Calu3 (cell line): ENCODE results near the gene SIRPD. TPM values are rescaled to one million over a fixed set of nuclear protein-coding genes. Genes with fewer than 3 reads are reported as not detected.

ENCODE experiments used
- Bru-seq: library from RNA; stranded (reverse); fragments of 400-500 nt; gene quantifications from one replicate; lab custom pipeline; 2021; lab: Mats Ljungman, UMichigan
- BruChase-seq, 2 experiments: library from RNA; stranded (reverse); fragments of 400-500 nt; gene quantifications; one replicate each; lab custom pipeline; 2021; lab: Mats Ljungman, UMichigan
- BruUV-seq: library from RNA; stranded (reverse); fragments of 400-500 nt; replicated peaks from 2 replicates; lab custom pipeline; 2021; lab: Mats Ljungman, UMichigan
- CTCF ChIA-PET: fragments of 300-600 bp; sonication (Branson Sonifier 250); formaldehyde crosslinking; loops from one replicate; lab custom pipeline; 2022; ENCODE audit warnings: antibody characterized with exemption; lab: Charles Lee
- DNase-seq: peaks from one replicate; pipeline ENCODE4 v3.0.0; 2022
- H3K27ac Mint-ChIP-seq: one replicate; pipeline ENCODE4 v1.8.0; 2022; ENCODE audit warnings: mixed read lengths; ENCODE audit not compliant: unreplicated experiment
- H3K27me3 Mint-ChIP-seq: one replicate; pipeline ENCODE4 v1.8.0; 2022; ENCODE audit warnings: mixed read lengths; ENCODE audit not compliant: unreplicated experiment
- H3K36me3 Mint-ChIP-seq: one replicate; pipeline ENCODE4 v1.8.0; 2022; ENCODE audit warnings: mild to moderate bottlenecking, moderate library complexity, mixed read lengths; ENCODE audit not compliant: insufficient read depth, unreplicated experiment
- H3K4me1 Mint-ChIP-seq: one replicate; pipeline ENCODE4 v1.8.0; 2022; ENCODE audit warnings: mild to moderate bottlenecking, low read depth, mixed read lengths; ENCODE audit not compliant: unreplicated experiment
- H3K4me3 Mint-ChIP-seq: one replicate; pipeline ENCODE4 v1.8.0; 2022; ENCODE audit warnings: mild to moderate bottlenecking, low read depth, moderate library complexity, mixed read lengths; ENCODE audit not compliant: unreplicated experiment
- H3K9me3 Mint-ChIP-seq: one replicate; pipeline ENCODE4 v1.8.0; 2022; ENCODE audit warnings: low read depth, mixed read lengths; ENCODE audit not compliant: unreplicated experiment
- intact Hi-C: fragments of 100-400 bp; cut with micrococcal nuclease; formaldehyde crosslinking; loops from one replicate; pipeline ENCODE4 v1.10.0; 2022; ENCODE audit not compliant: unreplicated experiment
- long read RNA-seq: library from polyadenylated mRNA; stranded (forward); transcript quantifications from one replicate; pipeline ENCODE4 v2.0.0, GENCODE V29; 2022
- total RNA-seq: library from RNA; stranded (reverse); gene quantifications from 2 replicates; pipeline ENCODE4 v1.2.3, GENCODE V29; 2022
- TF ChIP-seq, protein P1 (sequence below): fragments of 200-600 bp; IDR thresholded peaks from one replicate; pipeline ENCODE4 v1.8.0; 2022; ENCODE audit warnings: antibody characterized with exemption; ENCODE audit not compliant: unreplicated experiment

The SIRPD gene
- total RNA-seq = not detected in 2 replicates
- not detected for Bru-seq, nascent RNA
- BruChase-seq, experiment 1, labeled RNA remaining after a 6-hour chase = not detected
- BruChase-seq, experiment 2, labeled RNA remaining after a 2-hour chase = not detected
- long read RNA-seq = 0 reads

DNA sequence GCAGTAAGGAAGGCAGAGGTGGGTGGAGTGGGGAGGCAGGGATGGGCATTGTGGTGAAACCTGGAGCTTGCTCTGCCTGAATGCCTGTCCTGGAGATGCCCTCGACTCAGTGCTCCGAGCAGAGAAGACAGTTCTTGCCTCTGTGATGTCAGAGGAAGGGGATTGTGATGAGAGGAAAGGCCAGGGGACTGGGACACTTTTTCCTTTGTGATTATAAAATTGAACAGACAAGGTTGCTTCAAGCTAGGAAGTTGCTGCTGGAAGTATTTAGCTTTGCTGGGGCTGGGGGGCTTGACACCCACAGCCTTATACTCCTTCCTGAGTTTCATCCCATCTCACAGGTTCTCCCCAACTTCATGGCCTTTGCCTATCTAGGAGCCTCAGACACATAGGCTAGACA lies at the start of gene SIRPD:
SIRPD (minus strand) TSS at position 101 of the 400 bp plus-strand sequence; CDS start at position 49, 52 bp downstream.
- no peaks in the 10 kb centered on the region for H3K4me1 Mint-ChIP-seq
- no peaks in the 10 kb centered on the region for H3K36me3 Mint-ChIP-seq
- CTCF ChIA-PET = no interaction called here
- H3K4me3 Mint-ChIP-seq = no peak within 1 kb of the TSS
- intact Hi-C loops = no loop called here
- TF ChIP-seq, protein P1, sequence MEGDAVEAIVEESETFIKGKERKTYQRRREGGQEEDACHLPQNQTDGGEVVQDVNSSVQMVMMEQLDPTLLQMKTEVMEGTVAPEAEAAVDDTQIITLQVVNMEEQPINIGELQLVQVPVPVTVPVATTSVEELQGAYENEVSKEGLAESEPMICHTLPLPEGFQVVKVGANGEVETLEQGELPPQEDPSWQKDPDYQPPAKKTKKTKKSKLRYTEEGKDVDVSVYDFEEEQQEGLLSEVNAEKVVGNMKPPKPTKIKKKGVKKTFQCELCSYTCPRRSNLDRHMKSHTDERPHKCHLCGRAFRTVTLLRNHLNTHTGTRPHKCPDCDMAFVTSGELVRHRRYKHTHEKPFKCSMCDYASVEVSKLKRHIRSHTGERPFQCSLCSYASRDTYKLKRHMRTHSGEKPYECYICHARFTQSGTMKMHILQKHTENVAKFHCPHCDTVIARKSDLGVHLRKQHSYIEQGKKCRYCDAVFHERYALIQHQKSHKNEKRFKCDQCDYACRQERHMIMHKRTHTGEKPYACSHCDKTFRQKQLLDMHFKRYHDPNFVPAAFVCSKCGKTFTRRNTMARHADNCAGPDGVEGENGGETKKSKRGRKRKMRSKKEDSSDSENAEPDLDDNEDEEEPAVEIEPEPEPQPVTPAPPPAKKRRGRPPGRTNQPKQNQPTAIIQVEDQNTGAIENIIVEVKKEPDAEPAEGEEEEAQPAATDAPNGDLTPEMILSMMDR = no peak
- peaks cover under 1% of the 10 kb centered on the region for H3K9me3 Mint-ChIP-seq
- no peaks in the 10 kb centered on the region for H3K27me3 Mint-ChIP-seq
- no peak for DNase-seq
- no TSS peak for BruUV-seq
- no peak within 1 kb of the TSS for H3K27ac Mint-ChIP-seq

DNA sequence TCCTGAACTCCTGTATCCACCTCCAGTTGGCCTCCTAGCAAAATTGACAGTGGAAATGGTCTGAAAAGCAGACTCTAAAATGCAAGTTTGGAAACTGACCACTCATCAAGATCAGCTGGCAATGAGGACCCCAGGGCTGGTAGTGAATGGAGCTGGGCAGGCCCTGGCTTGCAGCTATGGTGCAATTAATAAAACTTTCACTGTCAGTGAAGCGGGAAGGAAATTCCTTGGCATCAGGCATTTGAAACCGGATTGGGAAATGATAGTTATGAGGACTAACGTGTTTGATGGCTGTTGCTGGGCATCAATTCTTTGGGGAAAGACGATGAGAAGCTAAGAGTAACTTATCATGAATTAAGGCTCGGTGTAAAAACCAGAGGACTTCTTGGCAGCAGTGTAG lies 43.2 kb upstream of the SIRPD start:
- intact Hi-C loops = no loop called here
- Mint-ChIP-seq H3K4me1 (no peaks in the 10 kb centered on the region), H3K27me3 (no peaks in the 10 kb centered on the region), H3K4me3 (no peak overlapping the region), H3K27ac (no peak overlapping the region), H3K9me3 (no peaks in the 10 kb centered on the region), H3K36me3 (no peaks in the 10 kb centered on the region)
- CTCF ChIA-PET = no interaction called here
- TF ChIP-seq, protein P1 = no peak
- BruUV-seq = no TSS peak
- DNase-seq = no peak

DNA sequence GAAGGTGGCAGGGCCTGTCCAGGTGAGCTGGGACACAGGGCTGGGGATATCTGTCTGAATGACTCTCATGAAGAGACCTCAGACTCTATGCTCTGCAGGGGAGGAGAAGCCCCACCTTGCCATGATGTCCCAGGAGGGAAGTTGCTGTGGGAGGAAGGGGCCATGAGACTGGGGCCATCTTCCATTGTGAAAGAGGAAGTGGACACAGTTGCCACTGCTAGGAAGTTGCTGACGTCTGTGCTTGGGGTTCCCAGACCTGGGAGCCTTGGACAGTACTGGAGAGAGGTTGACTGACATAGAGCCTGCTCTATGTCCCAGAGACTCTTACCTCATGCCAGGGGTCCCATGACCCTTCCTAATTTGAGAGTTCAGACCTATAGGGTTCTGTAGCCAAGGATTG lies 37.8 kb upstream of the SIRPD start:
- H3K36me3 Mint-ChIP-seq = no peaks in the 10 kb centered on the region
- DNase-seq = no peak
- H3K9me3 Mint-ChIP-seq = no peaks in the 10 kb centered on the region
- TF ChIP-seq, protein P1 = no peak
- no peaks in the 10 kb centered on the region for H3K27me3 Mint-ChIP-seq
- no TSS peak for BruUV-seq
- H3K4me1 Mint-ChIP-seq = no peaks in the 10 kb centered on the region
- CTCF ChIA-PET = no interaction called here
- H3K27ac Mint-ChIP-seq = no peak overlapping the region
- intact Hi-C loops = no loop called here
- no peak overlapping the region for H3K4me3 Mint-ChIP-seq

DNA sequence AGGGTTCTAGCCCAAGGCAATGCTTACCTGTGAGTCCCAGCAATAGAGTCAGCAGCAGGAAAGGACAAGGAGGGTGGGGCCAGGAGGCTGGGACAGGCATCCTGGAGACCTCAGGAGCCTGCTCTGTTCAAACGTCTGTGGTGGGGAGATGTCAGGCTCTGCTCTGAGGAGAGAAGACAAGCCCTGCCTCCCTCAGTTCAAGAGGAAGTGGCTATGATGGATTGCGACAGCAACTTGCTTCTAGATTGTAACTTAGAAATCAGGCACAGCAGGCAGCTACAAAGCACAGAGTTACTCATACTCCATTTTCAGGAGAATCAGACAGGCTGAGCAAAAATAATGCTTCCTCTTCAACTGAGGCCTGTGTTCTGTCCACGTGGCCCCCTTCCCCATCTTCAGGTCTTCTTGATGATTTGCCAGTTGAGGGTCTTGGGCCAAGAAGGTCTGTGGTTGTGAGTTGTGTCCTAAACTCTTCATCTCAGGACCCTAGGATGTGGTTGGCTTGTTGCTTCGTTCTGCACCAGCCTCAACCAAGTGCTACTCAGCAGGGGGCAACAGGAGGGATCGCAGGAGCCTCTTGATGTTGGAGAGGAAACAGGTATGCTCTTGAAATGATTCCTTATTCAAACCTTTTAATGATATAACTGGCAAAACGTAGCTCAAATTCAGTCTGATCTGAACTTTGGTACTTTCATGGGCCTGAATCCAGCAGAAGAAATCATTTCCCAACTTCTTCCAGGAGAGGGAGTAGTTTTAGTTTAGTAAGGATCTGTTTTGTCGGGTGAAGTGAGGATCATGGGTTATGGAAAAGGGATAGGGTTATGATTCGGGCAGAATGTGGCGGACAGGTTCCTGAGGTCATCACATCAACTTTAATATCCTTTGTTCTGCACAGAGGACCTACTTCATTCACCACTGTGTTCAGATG lies 31.3 kb upstream of the SIRPD start:
- no TSS peak for BruUV-seq
- no peaks in the 10 kb centered on the region for H3K9me3 Mint-ChIP-seq
- no peaks in the 10 kb centered on the region for H3K36me3 Mint-ChIP-seq
- no peak overlapping the region for H3K4me3 Mint-ChIP-seq
- no peaks in the 10 kb centered on the region for H3K27me3 Mint-ChIP-seq
- no peak overlapping the region for H3K27ac Mint-ChIP-seq
- TF ChIP-seq, protein P1 = no peak
- DNase-seq = no peak
- CTCF ChIA-PET = no interaction called here
- intact Hi-C loops = no loop called here
- no peaks in the 10 kb centered on the region for H3K4me1 Mint-ChIP-seq
